Measurements from ENCODE around the gene OGA. TPM values are rescaled to one million over a fixed set of nuclear protein-coding genes. Genes with fewer than 3 reads are reported as not detected.

Gene OGA
- total RNA-seq, 3 donors from 2014 or later (not counting 1 experiment from before 2014, with no cell fraction given), result 427 to 488 (median 481) TPM

DNA sequence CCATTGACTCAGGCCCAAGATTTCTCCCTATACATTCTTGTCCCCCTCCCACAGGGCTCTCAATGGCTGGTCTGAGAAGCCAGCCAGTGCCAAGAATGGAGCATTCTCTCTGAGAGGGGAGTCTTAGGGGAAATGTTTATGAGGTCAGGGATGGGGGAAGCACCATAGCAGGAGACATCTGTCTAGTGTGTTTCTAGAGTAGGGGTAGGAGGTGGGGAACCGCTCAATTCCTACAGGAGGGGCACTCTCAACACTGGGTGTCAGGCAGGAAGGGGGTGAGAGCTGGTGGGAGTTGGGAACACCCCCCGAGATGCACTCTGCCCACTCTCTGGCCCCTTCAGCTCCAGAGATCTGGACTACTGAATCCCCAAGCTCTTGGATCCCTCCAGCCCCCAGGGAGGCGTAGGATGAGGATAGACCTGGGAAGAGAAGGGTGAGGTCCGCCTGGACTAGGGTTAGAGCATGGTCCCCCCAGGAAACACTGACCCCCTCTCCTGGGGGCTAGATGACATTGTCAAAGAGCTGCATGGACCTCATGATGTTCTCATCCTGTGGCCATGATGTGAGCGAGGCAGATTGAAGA lies 8.7 kb upstream of the OGA start:
- H3K36me3 Mint-ChIP-seq, result no peaks in the 10 kb centered on the region
- WGBS (ENCODE audit: insufficient coverage), result 97% methylated on average over 5 of the region's 5 CpGs
- peak overlapping the region; percentile 29 for H3K4me3 Mint-ChIP-seq
- peak overlapping the region in 1 of 2 donors; percentile 1 for H3K27ac Mint-ChIP-seq
- no peak for ATAC-seq
- TF ChIP-seq, protein P1, sequence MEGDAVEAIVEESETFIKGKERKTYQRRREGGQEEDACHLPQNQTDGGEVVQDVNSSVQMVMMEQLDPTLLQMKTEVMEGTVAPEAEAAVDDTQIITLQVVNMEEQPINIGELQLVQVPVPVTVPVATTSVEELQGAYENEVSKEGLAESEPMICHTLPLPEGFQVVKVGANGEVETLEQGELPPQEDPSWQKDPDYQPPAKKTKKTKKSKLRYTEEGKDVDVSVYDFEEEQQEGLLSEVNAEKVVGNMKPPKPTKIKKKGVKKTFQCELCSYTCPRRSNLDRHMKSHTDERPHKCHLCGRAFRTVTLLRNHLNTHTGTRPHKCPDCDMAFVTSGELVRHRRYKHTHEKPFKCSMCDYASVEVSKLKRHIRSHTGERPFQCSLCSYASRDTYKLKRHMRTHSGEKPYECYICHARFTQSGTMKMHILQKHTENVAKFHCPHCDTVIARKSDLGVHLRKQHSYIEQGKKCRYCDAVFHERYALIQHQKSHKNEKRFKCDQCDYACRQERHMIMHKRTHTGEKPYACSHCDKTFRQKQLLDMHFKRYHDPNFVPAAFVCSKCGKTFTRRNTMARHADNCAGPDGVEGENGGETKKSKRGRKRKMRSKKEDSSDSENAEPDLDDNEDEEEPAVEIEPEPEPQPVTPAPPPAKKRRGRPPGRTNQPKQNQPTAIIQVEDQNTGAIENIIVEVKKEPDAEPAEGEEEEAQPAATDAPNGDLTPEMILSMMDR (IDR thresholded peaks at IDR 0.05), result no peak
- Histone ChIP-seq H3K27me3 (ENCODE audit: control insufficient read depth, insufficient read depth, low read length) (no peaks in the 10 kb centered on the region), H3K4me3 (ENCODE audit: low read length) (no peak overlapping the region), H3K36me3 (ENCODE audit: control insufficient read depth, insufficient read depth, low read length) (no peaks in the 10 kb centered on the region), H3K27ac (ENCODE audit: low read length) (no peak overlapping the region), H3K4me1 (ENCODE audit: control insufficient read depth, insufficient read depth, low read length) (peaks cover 26% of the 10 kb centered on the region), H3K9me3 (ENCODE audit: control insufficient read depth, insufficient read depth, low read length) (no peaks in the 10 kb centered on the region)
- H3K4me1 Mint-ChIP-seq, result peaks cover 23% of the 10 kb centered on the region in 2 donors
- no peak for DNase-seq
- no peaks in the 10 kb centered on the region for H3K9me3 Mint-ChIP-seq
- intact Hi-C loops (cut with micrococcal nuclease), result no loop called here
- no peaks in the 10 kb centered on the region for H3K27me3 Mint-ChIP-seq (ENCODE audit: low read depth in 2 of 2)

DNA sequence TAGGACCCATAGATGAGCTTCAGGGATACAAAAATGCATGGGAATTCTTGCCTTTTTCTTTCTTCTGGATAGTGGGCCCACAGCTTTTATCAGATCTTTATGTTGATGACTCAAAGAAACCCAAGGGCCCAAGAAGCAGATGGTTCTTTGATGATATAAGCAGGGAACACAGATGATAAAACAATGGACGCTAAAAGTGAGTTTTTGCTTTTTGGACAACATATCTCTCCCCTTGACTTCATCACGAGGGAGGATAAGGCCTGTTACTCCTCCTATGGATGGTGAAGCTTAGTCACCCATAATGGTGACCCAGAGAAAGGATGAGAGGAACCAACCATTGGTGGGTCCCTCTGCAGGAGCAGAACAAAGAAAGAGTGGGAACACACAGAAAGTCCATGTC lies 6.5 kb upstream of the OGA start:
- Mint-ChIP-seq H3K27ac (no peak overlapping the region), H3K4me3 (no peak overlapping the region), H3K36me3 (no peaks in the 10 kb centered on the region), H3K4me1 (peaks cover 1 to 10% of the 10 kb centered on the region in 2 donors), H3K9me3 (no peaks in the 10 kb centered on the region), H3K27me3 (ENCODE audit: low read depth in 2 of 2) (no peaks in the 10 kb centered on the region)
- DNase-seq (no peak), ATAC-seq (no peak)
- Histone ChIP-seq H3K9me3 (ENCODE audit: control insufficient read depth, insufficient read depth, low read length) (no peaks in the 10 kb centered on the region), H3K4me1 (ENCODE audit: control insufficient read depth, insufficient read depth, low read length) (peaks cover 10% of the 10 kb centered on the region), H3K36me3 (ENCODE audit: control insufficient read depth, insufficient read depth, low read length) (no peaks in the 10 kb centered on the region), H3K4me3 (ENCODE audit: low read length) (no peak overlapping the region), H3K27me3 (ENCODE audit: control insufficient read depth, insufficient read depth, low read length) (no peaks in the 10 kb centered on the region), H3K27ac (ENCODE audit: low read length) (no peak overlapping the region)
- intact Hi-C loops (cut with micrococcal nuclease), result no loop called here
- TF ChIP-seq, protein P1 (IDR thresholded peaks at IDR 0.05), result no peak
- WGBS (ENCODE audit: insufficient coverage), result 100% methylated on average over 2 of the region's 2 CpGs

DNA sequence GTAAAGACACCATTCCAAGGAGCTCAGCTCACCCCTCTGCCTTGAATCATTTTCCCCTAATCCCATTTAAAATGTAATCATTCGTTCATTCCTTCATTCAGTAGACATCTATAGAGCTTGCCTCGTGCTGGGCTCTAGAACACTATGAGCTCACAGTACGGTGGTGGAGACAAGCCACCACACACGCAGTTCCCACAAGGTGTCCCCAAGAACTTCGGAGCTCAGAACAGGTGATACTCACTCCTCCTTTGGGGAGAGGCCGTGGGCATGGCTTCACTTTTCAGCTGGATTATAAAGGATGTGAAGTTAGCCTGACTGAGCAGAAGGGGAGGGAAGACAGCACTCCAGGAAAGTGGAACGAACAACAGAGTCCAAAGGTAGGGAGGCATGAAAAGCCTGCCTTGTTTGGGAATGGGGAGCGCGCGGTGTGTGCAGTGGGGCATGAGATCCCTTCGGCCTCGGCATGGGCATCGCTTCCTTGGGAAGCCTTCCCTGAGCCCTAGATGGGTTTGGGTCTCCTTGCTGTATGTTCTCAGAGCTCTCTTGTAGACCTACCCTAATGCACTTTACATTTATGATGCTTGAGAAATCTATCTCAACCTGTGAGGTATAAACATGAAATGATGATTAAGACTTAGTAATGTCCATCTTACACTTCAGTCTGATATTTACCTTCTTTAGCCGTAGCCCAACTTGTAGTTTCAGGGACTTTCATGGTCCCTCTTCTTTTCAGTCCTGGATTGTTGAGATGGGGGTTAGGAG lies 809 bp upstream of the OGA start:
- intact Hi-C loops (cut with micrococcal nuclease), result loop anchor here (1.0 kb wide), 4 partner anchors 11 to 333 kb away; partner anchors contain the start of genes NOLC1 and NPM3
- no peaks in the 10 kb centered on the region for H3K36me3 ChIP-seq (ENCODE audit: control insufficient read depth, insufficient read depth, low read length)
- no peaks in the 10 kb centered on the region for H3K27me3 ChIP-seq (ENCODE audit: control insufficient read depth, insufficient read depth, low read length)
- TF ChIP-seq, protein P1 (IDR thresholded peaks at IDR 0.05), result no peak
- Mint-ChIP-seq H3K27ac (peak overlapping the region; percentile 89 to 90), H3K9me3 (no peaks in the 10 kb centered on the region), H3K36me3 (peaks cover 7% of the 10 kb centered on the region), H3K4me1 (peaks cover 48 to 54% of the 10 kb centered on the region in 2 donors), H3K27me3 (ENCODE audit: low read depth in 2 of 2) (no peaks in the 10 kb centered on the region), H3K4me3 (peak overlapping the region; percentile 97)
- peak overlapping the region; percentile 77 for H3K27ac ChIP-seq (ENCODE audit: low read length)
- WGBS (ENCODE audit: insufficient coverage), result 29% methylated on average over 13 of the region's 14 CpGs
- peak; percentile 5 to 13 (median 11) for ATAC-seq
- peak overlapping the region; percentile 41 for H3K4me3 ChIP-seq (ENCODE audit: low read length)
- H3K4me1 ChIP-seq (ENCODE audit: control insufficient read depth, insufficient read depth, low read length), result peaks cover 24% of the 10 kb centered on the region
- DNase-seq, result no peak
- no peaks in the 10 kb centered on the region for H3K9me3 ChIP-seq (ENCODE audit: control insufficient read depth, insufficient read depth, low read length)

Measured in natural killer cell (primary cell).